Naive thymus-derived CD4-positive, alpha-beta T cell (primary cell): ENCODE results near the gene FHAD1. TPM values are rescaled to one million over a fixed set of nuclear protein-coding genes. Genes with fewer than 3 reads are reported as not detected.

ENCODE experiments used
- ATAC-seq: fragments of 150-1000 bp; cut with Tn5 transposase; 2 replicates; pipeline ENCODE4 v1.10.0; 2021; ENCODE audit warnings: mild to moderate bottlenecking, moderate library complexity
- CTCF ChIA-PET: fragments of 350-600 bp; sonication (Branson Sonifier 250); formaldehyde crosslinking; loops from one replicate; lab custom pipeline; 2021; ENCODE audit warnings: antibody characterized with exemption; lab: Charles Lee
- POLR2A ChIA-PET: fragments of 350-600 bp; sonication (Branson Sonifier 250); formaldehyde crosslinking; loops from one replicate; lab custom pipeline; 2021; ENCODE audit warnings: antibody characterized with exemption, inconsistent platforms; lab: Charles Lee
- DNase-seq, 9 donors: peaks; one replicate each; pipeline versions ENCODE4 v3.0.0 to v3.0.0-alpha.2; 2020 to 2022; ENCODE audit warnings: mixed read lengths in 1 of 9
- H3K27ac ChIP-seq: one replicate; pipeline ENCODE4 v1.7.0; 2013; ENCODE audit warnings: mild to moderate bottlenecking, low read depth, low read length, moderate library complexity
- H3K27me3 ChIP-seq, 2 donors: one replicate each; pipeline ENCODE4 v1.7.0; 2013; ENCODE audit warnings: low read length in 2 of 2, mild to moderate bottlenecking in 2 of 2, moderate library complexity in 2 of 2; ENCODE audit not compliant: control insufficient read depth in 2 of 2, insufficient read depth in 2 of 2
- H3K36me3 ChIP-seq, 3 experiments: 1 replicate in 2 of 3; 2 replicates in 1 of 3; pipeline ENCODE4 v1.7.0; 2013; ENCODE audit warnings: low read length in 3 of 3, mild to moderate bottlenecking in 3 of 3, moderate library complexity in 1 of 3; ENCODE audit not compliant: insufficient read depth in 3 of 3, control insufficient read depth in 2 of 3
- H3K4me1 ChIP-seq, 2 donors: one replicate each; pipeline ENCODE4 v1.7.0; 2013; ENCODE audit warnings: low read length in 2 of 2, mild to moderate bottlenecking in 2 of 2, moderate library complexity in 1 of 2; ENCODE audit not compliant: control insufficient read depth in 2 of 2, insufficient read depth in 2 of 2
- H3K4me3 ChIP-seq: 2 replicates; pipeline ENCODE4 v1.7.0; 2013; ENCODE audit warnings: mild to moderate bottlenecking, low read length
- H3K9me3 ChIP-seq, 3 experiments: 1 replicate in 2 of 3; 2 replicates in 1 of 3; pipeline ENCODE4 v1.7.0; 2013; ENCODE audit warnings: low read length in 3 of 3; ENCODE audit not compliant: control insufficient read depth in 2 of 3
- H3K27ac Mint-ChIP-seq, 9 donors: one replicate each; pipeline ENCODE4 v1.8.0; 2020 to 2022; ENCODE audit warnings: mixed read lengths in 9 of 9, mild to moderate bottlenecking in 8 of 9, moderate library complexity in 5 of 9, inconsistent platforms in 2 of 9
- H3K27me3 Mint-ChIP-seq, 5 donors: one replicate each; pipeline ENCODE4 v1.8.0; 2021 to 2022; ENCODE audit warnings: mixed read lengths in 5 of 5, mild to moderate bottlenecking in 1 of 5
- H3K36me3 Mint-ChIP-seq, 5 donors: one replicate each; pipeline ENCODE4 v1.8.0; 2020 to 2022; ENCODE audit warnings: mixed read lengths in 5 of 5, mild to moderate bottlenecking in 3 of 5, inconsistent platforms in 1 of 5
- H3K4me1 Mint-ChIP-seq, 7 donors: one replicate each; pipeline ENCODE4 v1.8.0; 2020 to 2022; ENCODE audit warnings: mixed read lengths in 7 of 7, mild to moderate bottlenecking in 3 of 7, inconsistent platforms in 1 of 7
- H3K4me3 Mint-ChIP-seq, 10 donors: one replicate each; pipeline ENCODE4 v1.8.0; 2020 to 2022; ENCODE audit warnings: mild to moderate bottlenecking in 10 of 10, mixed read lengths in 10 of 10, moderate library complexity in 6 of 10, inconsistent platforms in 2 of 10
- H3K9me3 Mint-ChIP-seq, 11 donors: one replicate each; pipeline ENCODE4 v1.8.0; 2020 to 2022; ENCODE audit warnings: mixed read lengths in 11 of 11, mild to moderate bottlenecking in 4 of 11, inconsistent platforms in 1 of 11, moderate library complexity in 1 of 11
- intact Hi-C, 2 donors: fragments of 100-400 bp; cut with micrococcal nuclease; formaldehyde crosslinking; loops; one replicate each; pipeline ENCODE4 v1.15.1; 2023
- polyA plus RNA-seq, 2 donors: library from polyadenylated mRNA; unstranded; fragments of 300-500 nt; fragmentation: Illumina TruSeq; gene quantifications; one replicate each; pipeline ENCODE4 v1.2.3, GENCODE V29; 2021
- total RNA-seq, 6 experiments: library from RNA in 5 of 6; stranded (reverse) in 5 of 6; gene quantifications; 1 replicate in 5 of 6; 2 replicates in 1 of 6; pipeline ENCODE4 v1.2.3 and lab custom pipeline; 2021 to 2026

The FHAD1 gene
- total and polyA plus RNA-seq, 7 experiments from 2014 or later: 0.19 to 1.1 TPM; not detected in 5

DNA sequence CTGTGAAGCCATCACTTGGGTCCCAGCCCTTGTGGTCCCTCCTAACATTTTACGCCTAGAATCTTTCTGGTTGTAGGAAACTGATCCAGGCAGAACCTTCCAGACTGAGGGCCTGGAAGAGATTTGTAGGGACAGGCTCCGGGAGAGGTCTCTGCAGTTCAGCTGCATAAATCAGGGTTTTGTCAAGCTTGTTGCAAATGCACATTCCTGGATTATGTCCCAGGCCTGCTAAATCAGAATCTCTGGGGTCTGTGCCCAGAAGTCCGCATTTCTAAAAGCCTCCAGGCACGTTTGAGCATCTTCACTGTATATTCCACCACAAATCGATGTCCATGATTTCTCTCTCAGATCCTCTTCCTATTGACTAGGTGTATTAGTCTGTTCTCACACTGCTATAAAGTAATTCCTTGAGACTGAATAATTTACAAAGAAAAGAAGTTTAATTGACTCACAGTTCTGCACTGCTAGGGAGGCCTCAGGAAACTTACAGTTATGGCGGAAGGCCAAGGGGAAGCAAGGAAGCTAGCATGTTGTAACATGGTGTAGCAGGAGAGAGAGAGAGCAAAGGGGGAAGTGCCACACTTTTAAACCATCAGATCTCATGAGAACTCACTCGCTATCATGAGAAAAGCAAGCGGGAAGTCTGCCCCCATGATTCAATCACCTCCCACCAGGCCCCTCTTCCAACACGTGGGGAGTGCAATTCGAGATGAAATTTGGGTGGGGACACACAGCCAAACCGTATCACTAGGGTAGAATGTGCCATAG is 1.2 kb upstream of the FHAD1 start:
- H3K27ac ChIP-seq: no peak overlapping the region
- ATAC-seq: peak; percentile 50
- Mint-ChIP-seq H3K27me3 (peaks cover 46 to 83% (median 48%) of the 10 kb centered on the region in 5 donors), H3K36me3 (peaks cover 0 to 21% (median 0%) of the 10 kb centered on the region in 5 donors), H3K4me1 (peaks cover 13 to 35% (median 31%) of the 10 kb centered on the region in 7 donors), H3K9me3 (peaks cover 0 to 14% (median 4%) of the 10 kb centered on the region in 11 donors), H3K27ac (peak overlapping the region in 1 of 9 donors; percentile 9), H3K4me3 (peak overlapping the region in 6 of 10 donors; percentile 18 to 72 (median 50))
- peaks cover 12 to 28% of the 10 kb centered on the region in 2 donors for H3K4me1 ChIP-seq
- DNase-seq: no peak
- CTCF ChIA-PET: no interaction called here
- H3K27me3 ChIP-seq: peaks cover 0 to 3% of the 10 kb centered on the region in 2 donors
- intact Hi-C loops: loop anchor here in 1 of 2 donors (5.0 kb wide), 1 partner anchor 282 kb away; the partner anchor contains the start of gene DNAJC16
- no peak overlapping the region for H3K4me3 ChIP-seq
- POLR2A ChIA-PET: no interaction called here
- no peaks in the 10 kb centered on the region for H3K9me3 ChIP-seq
- no peaks in the 10 kb centered on the region for H3K36me3 ChIP-seq

DNA sequence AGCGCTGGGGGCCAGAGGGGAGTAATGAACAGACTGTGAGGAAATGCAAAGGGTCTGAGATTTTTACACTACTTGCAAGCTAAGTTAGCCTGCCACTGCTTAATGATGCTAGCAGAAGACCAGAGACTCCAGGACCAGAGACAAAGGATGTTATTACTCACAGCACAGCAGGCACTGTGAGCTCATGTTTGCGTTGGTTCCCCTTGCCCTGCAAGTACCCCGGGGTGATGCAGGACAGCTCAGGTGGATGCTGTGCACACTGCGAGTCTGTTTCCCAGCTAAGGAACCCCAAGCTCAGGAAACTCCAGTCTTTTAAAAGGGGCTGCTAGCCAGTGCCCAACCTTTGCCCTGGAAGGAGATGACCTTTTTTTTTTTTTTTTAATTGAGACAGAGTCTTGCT is 1.2 kb downstream of the FHAD1 start:
- Histone ChIP-seq H3K27me3 (peaks cover 0 to 3% of the 10 kb centered on the region in 2 donors), H3K4me3 (no peak overlapping the region), H3K9me3 (no peaks in the 10 kb centered on the region), H3K4me1 (peaks cover 12 to 31% of the 10 kb centered on the region in 2 donors), H3K36me3 (no peaks in the 10 kb centered on the region), H3K27ac (no peak overlapping the region)
- Mint-ChIP-seq H3K27ac (peak overlapping the region in 2 of 9 donors; percentile 3 to 80), H3K4me1 (peaks cover 19 to 57% (median 40%) of the 10 kb centered on the region in 7 donors), H3K9me3 (peaks cover 0 to 14% (median 4%) of the 10 kb centered on the region in 11 donors), H3K36me3 (peaks cover 0 to 19% (median 0%) of the 10 kb centered on the region in 5 donors), H3K4me3 (peak overlapping the region in 6 of 10 donors; percentile 24 to 76 (median 70)), H3K27me3 (peaks cover 36 to 76% (median 44%) of the 10 kb centered on the region in 5 donors)
- POLR2A ChIA-PET: no interaction called here
- no peak for DNase-seq
- CTCF ChIA-PET: no interaction called here
- ATAC-seq: no peak
- intact Hi-C loops: loop anchor here in 1 of 2 donors (5.0 kb wide), 1 partner anchor 279 kb away; the partner anchor contains the start of gene DNAJC16

- Mint-ChIP-seq H3K27ac (peak overlapping the region in 7 of 9 donors; percentile 1 to 80 (median 49)), H3K36me3 (peaks cover 0 to 19% (median 0%) of the 10 kb centered on the region in 5 donors), H3K4me1 (peaks cover 22 to 59% (median 43%) of the 10 kb centered on the region in 7 donors), H3K27me3 (peaks cover 36 to 71% (median 38%) of the 10 kb centered on the region in 5 donors), H3K9me3 (peaks cover 0 to 14% (median 4%) of the 10 kb centered on the region in 11 donors), H3K4me3 (peak overlapping the region in 9 of 10 donors; percentile 0 to 73 (median 40))
- Histone ChIP-seq H3K36me3 (no peaks in the 10 kb centered on the region), H3K27me3 (peaks cover 0 to 3% of the 10 kb centered on the region in 2 donors), H3K4me3 (no peak overlapping the region), H3K27ac (no peak overlapping the region), H3K9me3 (no peaks in the 10 kb centered on the region), H3K4me1 (peaks cover 12 to 40% of the 10 kb centered on the region in 2 donors)
- ATAC-seq (peak; percentile 79), DNase-seq (peak in 8 of 9 donors; percentile 18 to 70 (median 41))
- intact Hi-C loops: loop anchor here in 1 of 2 donors (1.0 to 5.0 kb wide), 3 partner anchors 18 to 278 kb away; partner anchors contain the start of gene DNAJC16
- ChIA-PET CTCF (no interaction called here), POLR2A (no interaction called here)
These were observed 2.1 kb downstream of the FHAD1 start for GRCh38 chr1:15249081-15249480.

DNA sequence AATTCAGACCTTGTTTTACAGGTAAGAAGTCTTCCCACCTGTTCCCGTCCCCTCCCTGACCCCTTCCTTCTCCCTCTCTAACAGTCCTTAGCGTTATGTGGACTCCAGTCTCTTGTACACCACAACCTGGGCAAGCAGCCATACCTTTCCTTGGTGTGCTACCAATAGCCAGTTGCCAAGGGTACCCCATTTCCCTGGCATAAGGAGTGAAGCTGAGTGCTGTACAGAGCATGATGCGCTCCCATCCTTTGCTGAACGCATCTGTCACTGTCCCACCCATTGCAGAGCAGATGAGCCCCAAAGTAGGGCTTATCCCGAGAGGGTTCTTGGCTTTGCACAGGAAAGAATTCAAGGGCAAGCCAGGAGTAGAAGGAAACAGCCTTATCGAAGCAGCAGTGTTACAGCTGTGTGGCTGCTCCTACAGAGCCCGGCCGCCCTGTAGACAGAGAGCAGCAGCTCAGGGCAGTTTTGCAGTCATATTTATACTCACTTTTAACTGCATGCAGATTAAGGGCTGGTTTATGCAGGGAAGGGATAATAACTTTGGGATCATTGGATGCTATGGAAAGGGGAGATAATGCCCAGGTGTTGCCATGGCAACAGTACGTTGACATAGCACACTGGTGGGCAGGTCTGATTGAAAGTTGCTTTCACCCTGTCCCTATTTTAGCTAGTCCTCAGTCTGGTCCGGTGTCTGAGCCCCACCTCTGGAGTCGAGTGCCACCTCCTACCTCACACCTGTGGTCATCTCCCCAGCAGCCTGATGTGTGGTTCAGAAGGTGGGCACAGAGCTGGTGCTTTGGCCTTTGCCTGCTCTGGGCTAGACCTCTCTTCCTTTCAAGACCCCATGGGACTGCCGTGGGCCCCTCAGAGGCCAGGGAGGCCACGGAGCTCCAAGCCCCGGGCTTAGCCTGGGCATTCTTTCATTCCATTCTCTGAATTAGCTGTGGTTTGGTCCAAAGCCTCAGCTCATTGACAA is 5.1 kb downstream of the FHAD1 start:
- no peak overlapping the region for H3K4me3 ChIP-seq
- H3K9me3 ChIP-seq: no peaks in the 10 kb centered on the region
- H3K36me3 ChIP-seq: no peaks in the 10 kb centered on the region
- H3K27ac Mint-ChIP-seq: peak overlapping the region in 1 of 9 donors; percentile 63
- peak overlapping the region in 1 of 10 donors; percentile 7 for H3K4me3 Mint-ChIP-seq
- intact Hi-C loops: no loop called here
- H3K27me3 Mint-ChIP-seq: peaks cover 7 to 68% (median 23%) of the 10 kb centered on the region in 5 donors
- POLR2A ChIA-PET: no interaction called here
- H3K4me1 Mint-ChIP-seq: peaks cover 21 to 54% (median 37%) of the 10 kb centered on the region in 7 donors
- H3K9me3 Mint-ChIP-seq: peaks cover 0 to 9% (median 0%) of the 10 kb centered on the region in 11 donors
- H3K4me1 ChIP-seq: peaks cover 12 to 42% of the 10 kb centered on the region in 2 donors
- H3K27me3 ChIP-seq: no peaks in the 10 kb centered on the region
- DNase-seq: no peak
- CTCF ChIA-PET: no interaction called here
- no peak for ATAC-seq
- no peak overlapping the region for H3K27ac ChIP-seq
- peaks cover 0 to 9% (median 0%) of the 10 kb centered on the region in 5 donors for H3K36me3 Mint-ChIP-seq

GRCh38 chr1:15254559-15254958 is 7.5 kb downstream of the FHAD1 start:
- Mint-ChIP-seq H3K36me3 (no peaks in the 10 kb centered on the region), H3K9me3 (no peaks in the 10 kb centered on the region), H3K4me1 (peaks cover 5 to 42% (median 25%) of the 10 kb centered on the region in 7 donors), H3K27me3 (peaks cover 0 to 66% (median 10%) of the 10 kb centered on the region in 5 donors), H3K4me3 (no peak overlapping the region), H3K27ac (no peak overlapping the region)
- DNase-seq (no peak), ATAC-seq (no peak)
- CTCF ChIA-PET: no interaction called here
- H3K27ac ChIP-seq: no peak overlapping the region
- no peaks in the 10 kb centered on the region for H3K9me3 ChIP-seq
- no peaks in the 10 kb centered on the region for H3K27me3 ChIP-seq
- intact Hi-C loops: no loop called here
- no peak overlapping the region for H3K4me3 ChIP-seq
- H3K36me3 ChIP-seq: no peaks in the 10 kb centered on the region
- peaks cover 2 to 21% of the 10 kb centered on the region in 2 donors for H3K4me1 ChIP-seq
- POLR2A ChIA-PET: no interaction called here

GRCh38 chr1:15255582-15256149 is 8.6 kb downstream of the FHAD1 start:
- DNase-seq (no peak), ATAC-seq (no peak)
- Mint-ChIP-seq H3K4me1 (peaks cover 7 to 35% (median 20%) of the 10 kb centered on the region in 7 donors), H3K4me3 (no peak overlapping the region), H3K27ac (no peak overlapping the region), H3K9me3 (no peaks in the 10 kb centered on the region), H3K27me3 (peaks cover 0 to 64% (median 11%) of the 10 kb centered on the region in 5 donors), H3K36me3 (no peaks in the 10 kb centered on the region)
- POLR2A ChIA-PET: no interaction called here
- Histone ChIP-seq H3K27me3 (peaks cover 0 to under 1% of the 10 kb centered on the region in 2 donors), H3K4me1 (peaks cover 0 to 14% of the 10 kb centered on the region in 2 donors), H3K4me3 (no peak overlapping the region), H3K27ac (no peak overlapping the region), H3K9me3 (no peaks in the 10 kb centered on the region), H3K36me3 (no peaks in the 10 kb centered on the region)
- CTCF ChIA-PET: no interaction called here
- intact Hi-C loops: no loop called here
